Endothelial cell of umbilical vein (primary cell): ENCODE data around the gene MAP3K15. TPM values are rescaled to one million over a fixed set of nuclear protein-coding genes. Genes with fewer than 3 reads are reported as not detected.

Experiments
- BruUV-seq: library from RNA; stranded (reverse); fragments of 400-500 nt; replicated peaks from 2 replicates; lab custom pipeline; 2021; lab: Mats Ljungman, UMichigan
- CTCF ChIA-PET: fragments of 300-600, 350-600 bp; sonication (Branson Sonifier 250); formaldehyde crosslinking; loops from one replicate; lab custom pipeline; 2021; ENCODE audit warnings: antibody characterized with exemption, inconsistent platforms; lab: Charles Lee
- POLR2A ChIA-PET: fragments of 300-600, 350-600 bp; sonication (Branson Sonifier 250); formaldehyde crosslinking; loops from one replicate; lab custom pipeline; 2021; ENCODE audit warnings: antibody characterized with exemption, inconsistent platforms; lab: Charles Lee
- DNase-seq: peaks from one replicate; pipeline ENCODE4 v3.0.0-alpha.2; 2011; ENCODE audit warnings: low read depth, low spot score
- FAIRE-seq: peaks from 2 replicates; lab custom pipeline; 2011; peaks lifted over from hg19 to GRCh38; lab: Jason Lieb, UNC
- H2AFZ ChIP-seq: 2 replicates; pipeline ENCODE4 v1.6.0; 2012; ENCODE audit warnings: low read depth, low read length, control low read depth, inconsistent platforms
- H3K27ac ChIP-seq: 2 replicates; pipeline ENCODE4 v1.5.1; 2011; ENCODE audit warnings: low read depth, mild to moderate bottlenecking, control low read depth, low read length, moderate library complexity; ENCODE audit not compliant: insufficient read depth
- H3K27me3 ChIP-seq, 2 experiments: 2 replicates each; pipeline versions ENCODE4 v1.6.0 to v1.6.1; 2011; ENCODE audit warnings: low read length in 2 of 2, mixed read lengths in 1 of 2; ENCODE audit not compliant: control insufficient read depth in 2 of 2, insufficient read depth in 2 of 2
- H3K36me3 ChIP-seq, 2 experiments: 2 replicates in 1 of 2; 3 replicates in 1 of 2; pipeline ENCODE4 v1.5.1; 2011; ENCODE audit warnings: low read length in 2 of 2, mild to moderate bottlenecking in 1 of 2, moderate library complexity in 1 of 2; ENCODE audit not compliant: control insufficient read depth in 2 of 2, insufficient read depth in 2 of 2; ENCODE audit errors: extremely low read depth in 1 of 2
- H3K4me1 ChIP-seq: 3 replicates; pipeline ENCODE4 v1.5.1; 2011; ENCODE audit warnings: mild to moderate bottlenecking, low read length; ENCODE audit not compliant: control insufficient read depth, insufficient read depth; ENCODE audit errors: extremely low read depth
- H3K4me2 ChIP-seq: 2 replicates; pipeline ENCODE4 v1.6.1; 2011; ENCODE audit warnings: low read length, control low read depth, mixed read lengths; ENCODE audit not compliant: insufficient read depth
- H3K4me3 ChIP-seq, 3 experiments: fragments of 200-600 bp in 1 of 3; sonication (generic), shearing (Covaris generic) in 1 of 3; replicated peaks in 1 of 3; 2 replicates each; pipeline ENCODE4 v1.5.1; 2011 to 2016; ENCODE audit warnings: control low read depth in 3 of 3, low read length in 3 of 3, mild to moderate bottlenecking in 2 of 3, inconsistent platforms in 1 of 3, low read depth in 1 of 3, moderate library complexity in 1 of 3; ENCODE audit not compliant: insufficient read depth in 1 of 3
- H3K79me2 ChIP-seq: 2 replicates; pipeline ENCODE4 v1.6.0; 2012; ENCODE audit warnings: low read length, inconsistent platforms; ENCODE audit not compliant: control insufficient read depth, insufficient read depth
- H3K9ac ChIP-seq: replicated peaks from 2 replicates; pipeline ENCODE3; 2011; ENCODE audit warnings: low read length, control low read depth; ENCODE audit not compliant: insufficient read depth; ENCODE audit errors: extremely low read depth
- H3K9me1 ChIP-seq: replicated peaks from 3 replicates; pipeline ENCODE4 v1.6.0; 2011; ENCODE audit warnings: mild to moderate bottlenecking, low read length; ENCODE audit not compliant: control insufficient read depth, insufficient read depth; ENCODE audit errors: extremely low read depth
- H3K9me3 ChIP-seq: replicated peaks from 2 replicates; pipeline ENCODE4 v1.5.1; 2012; ENCODE audit warnings: low read length, inconsistent platforms; ENCODE audit not compliant: control insufficient read depth, insufficient read depth
- H4K20me1 ChIP-seq: replicated peaks from 2 replicates; pipeline ENCODE3; 2011; ENCODE audit warnings: mild to moderate bottlenecking, low read length; ENCODE audit not compliant: control insufficient read depth, insufficient read depth; ENCODE audit errors: extremely low read depth
- EZH2 ChIP-seq: IDR thresholded peaks from 2 replicates; pipeline ENCODE4 v1.6.1; 2012; ENCODE audit warnings: borderline replicate concordance, low read depth, mild to moderate bottlenecking, moderate library complexity, low read length, inconsistent platforms; ENCODE audit not compliant: severe bottlenecking
- FOS ChIP-seq: IDR thresholded peaks from 2 replicates; pipeline ENCODE4 v1.6.1; 2011; ENCODE audit warnings: mild to moderate bottlenecking, low read length, moderate library complexity, borderline replicate concordance; ENCODE audit not compliant: insufficient read depth
- GATA2 ChIP-seq: IDR thresholded peaks from 2 replicates; pipeline ENCODE4 v1.7.0; 2011; ENCODE audit warnings: low read depth, mild to moderate bottlenecking, moderate library complexity, mixed read lengths, low read length; ENCODE audit not compliant: insufficient read length, insufficient read depth
- JUN ChIP-seq: IDR thresholded peaks from 2 replicates; pipeline ENCODE4 v1.6.1; 2011; ENCODE audit warnings: borderline replicate concordance, low read depth; ENCODE audit not compliant: insufficient read length, insufficient read depth
- MYC ChIP-seq: IDR thresholded peaks from one replicate; pipeline ENCODE4 v1.6.1; 2011; ENCODE audit warnings: mild to moderate bottlenecking, low read depth, low read length
- POLR2A ChIP-seq: IDR thresholded peaks from 2 replicates; pipeline ENCODE4 v1.6.1; 2012; ENCODE audit warnings: low read depth, mild to moderate bottlenecking, control low read depth, low read length
- POLR2AphosphoS5 ChIP-seq: IDR thresholded peaks from 2 replicates; pipeline ENCODE4 v1.6.1; 2012; ENCODE audit warnings: low read depth, mild to moderate bottlenecking, control low read depth, low read length, moderate library complexity; ENCODE audit not compliant: insufficient read depth
- dilution Hi-C: fragments of 300-500 bp; cut with MboI; formaldehyde crosslinking; loops from one replicate; pipeline ENCODE4 v1.15.0; 2019; ENCODE audit warnings: low sequenced_read_pairs; ENCODE audit not compliant: extremely low pct_ligation_motif_present
- intact Hi-C: fragments of 100-400 bp; cut with micrococcal nuclease; formaldehyde crosslinking; loops from one replicate; pipeline ENCODE4 v1.10.0; 2022
- polyA plus RNA-seq, 4 experiments: library from polyadenylated mRNA; depleted of rRNA in 3 of 4; stranded (reverse) in 3 of 4; unstranded in 1 of 4; fragments of >200 nt; gene quantifications; 2 replicates each; pipeline versions ENCODE4 v1.2.1 to v1.2.3, GENCODE V29; 2011 to 2012; ENCODE audit warnings: missing spikeins in 1 of 4
- total RNA-seq: library from RNA; stranded (reverse); gene quantifications from 2 replicates; pipeline ENCODE4 v1.2.3, GENCODE V29; 2021
- TF ChIP-seq, protein P1 (sequence below), 2 donors: IDR thresholded peaks; 1 replicate in 1 of 2; 2 replicates in 1 of 2; pipeline ENCODE4 v1.5.1; 2011; ENCODE audit warnings: low read length in 2 of 2, mild to moderate bottlenecking in 2 of 2, moderate library complexity in 2 of 2, control low read depth in 1 of 2, inconsistent platforms in 1 of 2, low read depth in 1 of 2; ENCODE audit not compliant: insufficient read depth in 1 of 2; ENCODE audit errors: extremely low read depth in 1 of 2
- TF ChIP-seq, protein P2 (sequence below): IDR thresholded peaks from 2 replicates; pipeline ENCODE4 v1.6.1; 2011; ENCODE audit not compliant: insufficient read depth, insufficient read length

Gene MAP3K15
- total and polyA plus RNA-seq, 2 donors (not counting 3 experiments of a cell fraction or from before 2014, with no cell fraction given) = 0.01 to 0.09 TPM

DNA sequence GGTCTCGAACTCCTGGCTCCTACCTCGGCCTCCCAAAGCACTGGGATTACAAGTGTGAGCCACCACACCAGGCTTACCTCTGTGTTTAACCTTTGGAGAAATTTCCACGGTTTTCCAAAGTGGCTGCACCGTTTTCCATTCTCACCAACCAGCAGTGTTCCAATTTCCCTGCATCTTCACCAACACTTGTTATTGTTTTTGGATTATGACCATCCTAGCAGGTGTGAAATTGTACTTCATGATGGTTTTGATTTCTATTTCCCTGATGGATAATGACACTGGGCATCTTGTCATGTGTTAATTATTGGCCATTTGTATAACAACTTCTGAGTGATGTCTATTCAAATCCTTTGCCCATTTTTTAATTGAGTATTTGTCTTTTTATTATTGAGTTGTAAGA is 2.7 kb upstream of the MAP3K15 start:
- Histone ChIP-seq H3K9me3 (no peaks in the 10 kb centered on the region), H3K27ac (no peak overlapping the region), H3K4me3 (no peak overlapping the region), H3K9ac (no peak overlapping the region), H3K36me3 (no peaks in the 10 kb centered on the region), H4K20me1 (no peaks in the 10 kb centered on the region), H3K4me2 (no peak overlapping the region), H3K9me1 (no peaks in the 10 kb centered on the region), H2AFZ (no peak overlapping the region), H3K27me3 (peaks cover 0 to 3% of the 10 kb centered on the region in 2 experiments), H3K4me1 (no peaks in the 10 kb centered on the region), H3K79me2 (no peaks in the 10 kb centered on the region)
- no TSS peak for BruUV-seq
- dilution Hi-C loops (no loop called here), intact Hi-C loops (no loop called here)
- no peak for DNase-seq
- TF ChIP-seq MYC (no peak), POLR2A (no peak), POLR2AphosphoS5 (no peak), JUN (no peak), FOS (no peak), EZH2 (no peak), GATA2 (no peak)
- TF ChIP-seq, protein P1, sequence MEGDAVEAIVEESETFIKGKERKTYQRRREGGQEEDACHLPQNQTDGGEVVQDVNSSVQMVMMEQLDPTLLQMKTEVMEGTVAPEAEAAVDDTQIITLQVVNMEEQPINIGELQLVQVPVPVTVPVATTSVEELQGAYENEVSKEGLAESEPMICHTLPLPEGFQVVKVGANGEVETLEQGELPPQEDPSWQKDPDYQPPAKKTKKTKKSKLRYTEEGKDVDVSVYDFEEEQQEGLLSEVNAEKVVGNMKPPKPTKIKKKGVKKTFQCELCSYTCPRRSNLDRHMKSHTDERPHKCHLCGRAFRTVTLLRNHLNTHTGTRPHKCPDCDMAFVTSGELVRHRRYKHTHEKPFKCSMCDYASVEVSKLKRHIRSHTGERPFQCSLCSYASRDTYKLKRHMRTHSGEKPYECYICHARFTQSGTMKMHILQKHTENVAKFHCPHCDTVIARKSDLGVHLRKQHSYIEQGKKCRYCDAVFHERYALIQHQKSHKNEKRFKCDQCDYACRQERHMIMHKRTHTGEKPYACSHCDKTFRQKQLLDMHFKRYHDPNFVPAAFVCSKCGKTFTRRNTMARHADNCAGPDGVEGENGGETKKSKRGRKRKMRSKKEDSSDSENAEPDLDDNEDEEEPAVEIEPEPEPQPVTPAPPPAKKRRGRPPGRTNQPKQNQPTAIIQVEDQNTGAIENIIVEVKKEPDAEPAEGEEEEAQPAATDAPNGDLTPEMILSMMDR (IDR thresholded peaks at IDR 0.05; ENCODE audit: extremely low read depth in 1 of 2, insufficient read depth in 1 of 2, low read depth in 1 of 2, low read length in 2 of 2) = no peak
- TF ChIP-seq, protein P2, sequence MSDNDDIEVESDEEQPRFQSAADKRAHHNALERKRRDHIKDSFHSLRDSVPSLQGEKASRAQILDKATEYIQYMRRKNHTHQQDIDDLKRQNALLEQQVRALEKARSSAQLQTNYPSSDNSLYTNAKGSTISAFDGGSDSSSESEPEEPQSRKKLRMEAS = no peak
- ChIA-PET POLR2A (no interaction called here), CTCF (no interaction called here)
- no peak for FAIRE-seq
